Neural cell (in vitro differentiated cells): ENCODE data around the gene OXER1. TPM values are rescaled to one million over a fixed set of nuclear protein-coding genes. Genes with fewer than 3 reads are reported as not detected.

Source experiments
- H2AFZ ChIP-seq: fragments of 200-600, 300-800 bp; sonication (generic), shearing (Covaris generic); 2 replicates; pipeline ENCODE4 v1.6.0; 2014; ENCODE audit warnings: low read depth, mild to moderate bottlenecking, antibody characterized with exemption, low read length, moderate library complexity
- H3F3A ChIP-seq: fragments of 200-600 bp; shearing (Covaris generic); 2 replicates; pipeline ENCODE4 v1.6.1; 2016; ENCODE audit warnings: mild to moderate bottlenecking, moderate library complexity, mixed read lengths, antibody characterized with exemption, low read length; ENCODE audit not compliant: insufficient read depth, poor library complexity, severe bottlenecking
- H3K27ac ChIP-seq: fragments of 200-600, 300-800 bp; sonication (generic), shearing (Covaris generic); 2 replicates; pipeline ENCODE4 v1.5.1; 2014; ENCODE audit warnings: mild to moderate bottlenecking, low read length, moderate library complexity
- H3K27me3 ChIP-seq: fragments of 300-800, 200-600 bp; sonication (generic), shearing (Covaris generic); 2 replicates; pipeline ENCODE4 v1.6.0; 2014; ENCODE audit warnings: mild to moderate bottlenecking, low read depth, low read length, moderate library complexity; ENCODE audit not compliant: insufficient read depth
- H3K36me3 ChIP-seq: fragments of 300-800, 200-600 bp; sonication (generic), shearing (Covaris generic); 2 replicates; pipeline ENCODE4 v1.5.1; 2014; ENCODE audit warnings: mild to moderate bottlenecking, antibody characterized with exemption, low read length, moderate library complexity; ENCODE audit not compliant: insufficient read depth
- H3K4me2 ChIP-seq: fragments of 300-800, 200-600 bp; sonication (generic), shearing (Covaris generic); 2 replicates; pipeline ENCODE4 v1.6.0; 2014; ENCODE audit warnings: mild to moderate bottlenecking, low read length
- H3K4me3 ChIP-seq: fragments of 300-800, 200-600 bp; sonication (generic), shearing (Covaris generic); 2 replicates; pipeline ENCODE4 v1.5.1; 2014; ENCODE audit warnings: mild to moderate bottlenecking, low read length, moderate library complexity
- H3K79me2 ChIP-seq: fragments of 200-600 bp; shearing (Covaris generic); replicated peaks from 2 replicates; pipeline ENCODE4 v1.6.0; 2014; ENCODE audit warnings: mild to moderate bottlenecking, low read length, moderate library complexity; ENCODE audit not compliant: insufficient read depth
- H3K9ac ChIP-seq: fragments of 300-800, 200-600 bp; sonication (generic), shearing (Covaris generic); 2 replicates; pipeline ENCODE4 v1.6.1; 2016; ENCODE audit warnings: mild to moderate bottlenecking, low read length, mixed read lengths
- H3K9me2 ChIP-seq: fragments of 200-600 bp; shearing (Covaris generic); 2 replicates; pipeline ENCODE4 v1.6.1; 2016; ENCODE audit warnings: mild to moderate bottlenecking, low read length, mixed read lengths; ENCODE audit not compliant: insufficient read depth
- H3K9me3 ChIP-seq: fragments of 200-600, 300-800 bp; sonication (generic), shearing (Covaris generic); 2 replicates; pipeline ENCODE4 v1.6.1; 2016; ENCODE audit warnings: mild to moderate bottlenecking, mixed run types, low read length, moderate library complexity, mixed read lengths
- H4K20me1 ChIP-seq: fragments of 200-600 bp; shearing (Covaris generic); 2 replicates; pipeline ENCODE4 v1.6.1; 2016; ENCODE audit warnings: mild to moderate bottlenecking, mixed run types; ENCODE audit not compliant: insufficient read depth
- CTCF ChIP-seq: fragments of 450-650 bp; IDR thresholded peaks from 2 replicates; pipeline ENCODE4 v1.5.1; 2014; ENCODE audit warnings: antibody characterized with exemption, mild to moderate bottlenecking, moderate library complexity; ENCODE audit not compliant: poor library complexity, severe bottlenecking
- EP300 ChIP-seq: fragments of 450-650 bp; conservative IDR thresholded peaks from 2 replicates; pipeline ENCODE4 v1.6.1; 2014; ENCODE audit warnings: antibody characterized with exemption, mild to moderate bottlenecking, moderate library complexity; ENCODE audit not compliant: poor library complexity, severe bottlenecking
- EZH2 ChIP-seq: fragments of 200-600, 300-800 bp; shearing (Covaris generic), sonication (generic); IDR thresholded peaks from 2 replicates; pipeline ENCODE4 v1.6.1; 2014; ENCODE audit warnings: antibody characterized with exemption, low read length, borderline replicate concordance, mild to moderate bottlenecking; ENCODE audit not compliant: insufficient read depth, poor library complexity, severe bottlenecking
- MXI1 ChIP-seq: fragments of 450-650 bp; conservative IDR thresholded peaks from 2 replicates; pipeline ENCODE4 v1.6.1; 2014; ENCODE audit warnings: antibody characterized with exemption, mild to moderate bottlenecking; ENCODE audit not compliant: poor library complexity, severe bottlenecking
- POLR2AphosphoS5 ChIP-seq: IDR thresholded peaks from 2 replicates; pipeline ENCODE4 v1.6.1; 2012
- RAD21 ChIP-seq: fragments of 450-650 bp; conservative IDR thresholded peaks from 2 replicates; pipeline ENCODE4 v1.6.1; 2014; ENCODE audit warnings: antibody characterized with exemption, mild to moderate bottlenecking, moderate library complexity
- REST ChIP-seq: IDR thresholded peaks from 2 replicates; pipeline ENCODE4 v1.6.1; 2012; ENCODE audit warnings: borderline replicate concordance
- SMC3 ChIP-seq: fragments of 450-650 bp; conservative IDR thresholded peaks from 2 replicates; pipeline ENCODE4 v1.6.1; 2014; ENCODE audit warnings: antibody characterized with exemption, mild to moderate bottlenecking, moderate library complexity; ENCODE audit not compliant: poor library complexity
- TAF1 ChIP-seq: IDR thresholded peaks from 2 replicates; pipeline ENCODE4 v1.6.1; 2012; ENCODE audit warnings: low read depth
- polyA plus RNA-seq: library from polyadenylated mRNA; depleted of rRNA; stranded (reverse); fragments of >200 nt; gene quantifications from 2 replicates; pipeline ENCODE4 v1.2.3, GENCODE V29; 2014

OXER1 gene
- polyA plus RNA-seq, 1 donor from 2014 or later, result not detected

DNA sequence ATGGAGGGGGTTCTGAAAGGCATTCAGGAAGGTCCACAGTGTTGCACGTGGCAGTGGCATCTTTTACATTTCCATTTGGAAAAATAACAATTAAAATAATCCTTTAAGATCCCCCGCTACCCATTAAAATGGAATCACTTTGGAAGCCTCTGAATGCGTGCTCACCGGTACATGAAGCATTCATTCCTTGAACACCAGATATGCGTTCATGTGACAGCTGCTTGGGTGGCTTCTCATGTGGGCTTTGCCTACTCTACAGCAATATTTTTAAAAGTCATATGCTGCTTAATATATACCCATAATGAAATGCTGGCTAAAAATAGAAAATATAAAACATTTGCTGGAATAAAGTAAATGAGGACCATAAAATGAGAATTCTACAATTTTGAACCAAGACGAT is 42.9 kb upstream of the OXER1 start:
- no peak for TF ChIP-seq REST
- no peak for TF ChIP-seq EZH2
- no peak for TF ChIP-seq TAF1
- no peak for TF ChIP-seq POLR2AphosphoS5
- TF ChIP-seq EP300, result no peak
- no peak for TF ChIP-seq SMC3
- TF ChIP-seq CTCF, result no peak
- TF ChIP-seq MXI1, result no peak
- TF ChIP-seq RAD21, result no peak
- H3K4me2 ChIP-seq, result no peak overlapping the region
- no peaks in the 10 kb centered on the region for H3K79me2 ChIP-seq
- H3K27me3 ChIP-seq, result no peaks in the 10 kb centered on the region
- no peak overlapping the region for H2AFZ ChIP-seq
- H3F3A ChIP-seq, result peaks cover 4% of the 10 kb centered on the region
- no peak overlapping the region for H3K4me3 ChIP-seq
- no peak overlapping the region for H3K9ac ChIP-seq
- no peak overlapping the region for H3K27ac ChIP-seq
- H3K9me2 ChIP-seq, result no peaks in the 10 kb centered on the region
- no peaks in the 10 kb centered on the region for H3K36me3 ChIP-seq
- H4K20me1 ChIP-seq, result no peaks in the 10 kb centered on the region
- H3K9me3 ChIP-seq, result no peaks in the 10 kb centered on the region

DNA sequence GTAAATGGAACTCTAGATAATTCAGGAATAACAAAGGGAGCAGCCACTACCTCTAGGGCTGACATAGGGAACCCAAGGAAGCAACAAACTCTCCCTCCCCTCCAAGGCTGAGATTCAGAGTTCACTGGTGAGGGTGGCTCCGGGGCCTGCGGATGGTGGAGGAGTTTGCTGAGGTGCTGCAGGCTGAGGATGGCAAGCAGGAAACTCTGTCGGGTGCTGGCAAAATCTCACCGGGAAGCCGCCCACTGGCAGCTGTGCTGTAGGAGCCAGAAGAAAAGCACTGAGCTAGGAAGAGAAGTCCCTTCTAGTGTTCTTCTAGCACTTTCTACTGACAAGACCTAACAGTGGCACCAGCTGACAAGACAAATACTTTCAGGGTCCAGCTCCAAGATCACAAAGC is 41.0 kb upstream of the OXER1 start:
- Histone ChIP-seq H3K9ac (no peak overlapping the region), H3K27me3 (no peaks in the 10 kb centered on the region), H3K36me3 (no peaks in the 10 kb centered on the region), H4K20me1 (no peaks in the 10 kb centered on the region), H3K9me2 (no peaks in the 10 kb centered on the region), H2AFZ (no peak overlapping the region), H3K4me2 (no peak overlapping the region), H3K27ac (no peak overlapping the region), H3K9me3 (no peaks in the 10 kb centered on the region), H3F3A (no peaks in the 10 kb centered on the region), H3K4me3 (no peak overlapping the region), H3K79me2 (no peaks in the 10 kb centered on the region)
- TF ChIP-seq RAD21 (no peak), CTCF (no peak), EZH2 (no peak), EP300 (no peak), REST (no peak), SMC3 (no peak), TAF1 (no peak), POLR2AphosphoS5 (no peak)
